Prostate gland (tissue), 2 donors: ENCODE results near the gene C1orf226. TPM values are rescaled to one million over a fixed set of nuclear protein-coding genes. Genes with fewer than 3 reads are reported as not detected.
"Not testable (repeated sequence)": the region's sequence is repeated elsewhere in the genome, so short reads cannot be mapped to it uniquely, and the experiment has no call there.

ENCODE experiments used
- DNase-seq: peaks from one replicate; pipeline ENCODE4 v3.0.0-alpha.2; 2019; ENCODE audit warnings: low spot score
- H3K27ac ChIP-seq, 2 donors: fragments of 200-600 bp; sonication (generic); 2 replicates each; pipeline ENCODE4 v1.5.1; 2017 to 2019
- H3K27me3 ChIP-seq: fragments of 200-600 bp; sonication (generic); replicated peaks from 2 replicates; pipeline ENCODE4 v1.5.1; 2019; ENCODE audit not compliant: insufficient read depth
- H3K36me3 ChIP-seq, 2 donors: fragments of 200-600 bp; sonication (generic); 1 replicate in 1 of 2; 2 replicates in 1 of 2; pipeline versions ENCODE4 v1.5.1 to v1.8.1; 2017 to 2019
- H3K4me1 ChIP-seq: fragments of 200-600 bp; sonication (generic); replicated peaks from 2 replicates; pipeline ENCODE4 v1.5.1; 2019
- H3K4me3 ChIP-seq, 2 donors: fragments of 200-600 bp; sonication (generic); 2 replicates each; pipeline ENCODE4 v1.5.1; 2017 to 2019
- H3K9me3 ChIP-seq: fragments of 200-600 bp; sonication (generic); 2 replicates; pipeline ENCODE4 v1.5.1; 2017
- CTCF ChIP-seq, 4 experiments: fragments of 200-600 bp in 2 of 4; fragments of 450-650 bp in 2 of 4; sonication (generic) in 2 of 4; IDR thresholded peaks; 1 replicate in 3 of 4; 2 replicates in 1 of 4; pipeline ENCODE4 v1.5.1; 2016 to 2019; ENCODE audit warnings: antibody characterized with exemption in 4 of 4, mild to moderate bottlenecking in 2 of 4, moderate library complexity in 2 of 4
- POLR2A ChIP-seq: fragments of 450-650 bp; IDR thresholded peaks from one replicate; pipeline ENCODE4 v1.6.1; 2016; ENCODE audit warnings: antibody characterized with exemption, mild to moderate bottlenecking
- POLR2AphosphoS5 ChIP-seq: sonication (generic); formaldehyde crosslinking; IDR thresholded peaks from one replicate; pipeline ENCODE4 v1.6.1; 2017; ENCODE audit warnings: antibody characterized with exemption
- WGBS: methylation state at CpG from one replicate; pipeline ENCODE4 v1.1.5; 2018; 5-methylcytosine and 5-hydroxymethylcytosine counted together
- intact Hi-C: fragments of 100-400 bp; cut with DNase I; formaldehyde crosslinking; loops from one replicate; pipeline ENCODE4 v1.14.2; 2022
- total RNA-seq, 2 donors: library from RNA; depleted of rRNA; stranded (reverse); fragments of >200 nt; gene quantifications; one replicate each; pipeline ENCODE4 v1.1.0, GENCODE V29; 2016

The C1orf226 gene
- total RNA-seq, 2 donors from 2014 or later = 5.2 to 22.1 TPM

GRCh38 chr1:162412002-162412401 is 30.5 kb downstream of the C1orf226 start, which contains the start of gene SH2D1B:
TSS of gene SH2D1B (minus strand) at chr1:162412136. CDS start at chr1:162412016, 120 bp downstream.
- Histone ChIP-seq H3K9me3 (no peaks in the 10 kb centered on the region), H3K4me1 (no peaks in the 10 kb centered on the region), H3K4me3 (no peak within 1 kb of the TSS), H3K27ac (no peak within 1 kb of the TSS), H3K27me3 (no peaks in the 10 kb centered on the region), H3K36me3 (no peaks in the 10 kb centered on the region)
- WGBS = 80% methylated on average over 3 of the region's 3 CpGs
- intact Hi-C loops = no loop called here
- no peak for TF ChIP-seq POLR2A
- TF ChIP-seq POLR2AphosphoS5 = no peak
- TF ChIP-seq CTCF (IDR thresholded peaks at IDR 0.05) = no peak
- no peak for DNase-seq

GRCh38 chr1:162416215-162416614 is 34.7 kb downstream of the C1orf226 start:
- TF ChIP-seq POLR2A (no peak), CTCF (IDR thresholded peaks at IDR 0.05) (no peak), POLR2AphosphoS5 (no peak)
- intact Hi-C loops = no loop called here
- H3K27ac ChIP-seq = no peak overlapping the region
- no peaks in the 10 kb centered on the region for H3K9me3 ChIP-seq
- no peak for DNase-seq
- H3K27me3 ChIP-seq = no peaks in the 10 kb centered on the region
- no peaks in the 10 kb centered on the region for H3K4me1 ChIP-seq
- H3K4me3 ChIP-seq = no peak overlapping the region
- H3K36me3 ChIP-seq = no peaks in the 10 kb centered on the region

DNA sequence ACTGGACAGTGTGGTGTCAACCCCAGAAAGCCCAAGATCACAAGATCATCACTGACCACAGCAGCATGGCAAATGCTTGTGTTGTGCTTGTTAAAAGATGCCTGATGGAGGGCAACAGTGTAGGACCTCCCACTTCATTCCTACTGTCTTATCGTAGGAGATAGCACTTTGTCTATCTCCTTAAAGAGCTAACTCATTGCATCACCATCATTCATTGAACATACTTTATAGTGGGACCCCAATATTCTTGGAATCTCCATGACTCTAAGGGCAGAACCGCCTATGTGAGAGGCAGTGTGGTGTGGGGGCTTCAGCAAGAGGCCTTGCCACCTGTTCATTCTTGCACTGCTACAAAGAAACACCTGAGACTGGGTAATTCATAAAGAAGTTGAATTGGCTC is 35.4 kb downstream of the C1orf226 start:
- 95% methylated on average over 2 of the region's 2 CpGs for WGBS
- no peaks in the 10 kb centered on the region for H3K9me3 ChIP-seq
- intact Hi-C loops = no loop called here

GRCh38 chr1:162417650-162418049 is 36.1 kb downstream of the C1orf226 start:
- no peaks in the 10 kb centered on the region for H3K36me3 ChIP-seq
- DNase-seq = no peak
- H3K4me3 ChIP-seq = no peak overlapping the region
- H3K27me3 ChIP-seq = no peaks in the 10 kb centered on the region
- no peaks in the 10 kb centered on the region for H3K4me1 ChIP-seq
- intact Hi-C loops = no loop called here
- no peak for TF ChIP-seq POLR2AphosphoS5
- no peak for TF ChIP-seq CTCF (IDR thresholded peaks at IDR 0.05)
- TF ChIP-seq POLR2A = no peak
- H3K27ac ChIP-seq = no peak overlapping the region
- no peaks in the 10 kb centered on the region for H3K9me3 ChIP-seq
- 95% methylated on average over 7 of the region's 7 CpGs for WGBS

More for the DNA sequence above, 35.4 kb downstream of the C1orf226 start:
- H3K4me3 ChIP-seq = no peak overlapping the region
- no peak overlapping the region for H3K27ac ChIP-seq
- no peaks in the 10 kb centered on the region for H3K4me1 ChIP-seq
- H3K36me3 ChIP-seq = no peaks in the 10 kb centered on the region
- DNase-seq = no peak
- no peaks in the 10 kb centered on the region for H3K27me3 ChIP-seq
- TF ChIP-seq POLR2AphosphoS5 = no peak
- TF ChIP-seq POLR2A = no peak
- TF ChIP-seq CTCF (IDR thresholded peaks at IDR 0.05) = no peak

GRCh38 chr1:162418584-162418983 is 37.1 kb downstream of the C1orf226 start:
- H3K4me3 ChIP-seq, intact Hi-C loops, H3K27me3 ChIP-seq, H3K9me3 ChIP-seq, H3K4me1 ChIP-seq, H3K27ac ChIP-seq, DNase-seq, H3K36me3 ChIP-seq: not testable (repeated sequence)
- 76% methylated on average over 7 of the region's 7 CpGs for WGBS

GRCh38 chr1:162419450-162419931 is 38.0 kb downstream of the C1orf226 start:
- H3K27me3 ChIP-seq, H3K4me3 ChIP-seq, intact Hi-C loops, H3K4me1 ChIP-seq, DNase-seq, H3K9me3 ChIP-seq, H3K27ac ChIP-seq, H3K36me3 ChIP-seq: not testable (repeated sequence)
- 34% methylated on average over 9 of the region's 9 CpGs for WGBS
